Measurements from ENCODE around the gene NUMA1.

The NUMA1 gene

GRCh38 chr11:71994786-71995185, 85.6 kb downstream of the NUMA1 start:
- Histone ChIP-seq H3K9me3 (ENCODE audit: low read length) (no peaks in the 10 kb centered on the region), H3K4me3 (ENCODE audit: low read length) (no peak overlapping the region), H3K36me3 (ENCODE audit: insufficient read depth, low read length) (peaks cover 20% of the 10 kb centered on the region), H3K4me1 (ENCODE audit: insufficient read depth, low read length) (no peaks in the 10 kb centered on the region), H2AFZ (ENCODE audit: low read depth, low read length) (no peak overlapping the region), H3K27me3 (ENCODE audit: insufficient read depth, low read length) (no peaks in the 10 kb centered on the region)

- Histone ChIP-seq H3K27me3 (ENCODE audit: insufficient read depth, low read length) (no peaks in the 10 kb centered on the region), H3K36me3 (ENCODE audit: insufficient read depth, low read length) (peaks cover 28% of the 10 kb centered on the region), H2AFZ (ENCODE audit: low read depth, low read length) (no peak overlapping the region), H3K4me3 (ENCODE audit: low read length) (no peak overlapping the region), H3K4me1 (ENCODE audit: insufficient read depth, low read length) (no peaks in the 10 kb centered on the region), H3K9me3 (ENCODE audit: low read length) (no peaks in the 10 kb centered on the region)
These were observed 88.1 kb downstream of the NUMA1 start for GRCh38 chr11:71992136-71992730.

GRCh38 chr11:71991494-71991893, 88.8 kb downstream of the NUMA1 start:
- Histone ChIP-seq H3K36me3 (ENCODE audit: insufficient read depth, low read length) (peaks cover 28% of the 10 kb centered on the region), H3K27me3 (ENCODE audit: insufficient read depth, low read length) (no peaks in the 10 kb centered on the region), H3K4me3 (ENCODE audit: low read length) (no peak overlapping the region)

GRCh38 chr11:71990701-71991100, 89.6 kb downstream of the NUMA1 start:
- H3K4me1 ChIP-seq (ENCODE audit: insufficient read depth, low read length) = no peaks in the 10 kb centered on the region
- H3K36me3 ChIP-seq (ENCODE audit: insufficient read depth, low read length) = peaks cover 33% of the 10 kb centered on the region
- no peaks in the 10 kb centered on the region for H3K27me3 ChIP-seq (ENCODE audit: insufficient read depth, low read length)
- no peaks in the 10 kb centered on the region for H3K9me3 ChIP-seq (ENCODE audit: low read length)
- no peak overlapping the region for H3K4me3 ChIP-seq (ENCODE audit: low read length)
- H2AFZ ChIP-seq (ENCODE audit: low read depth, low read length) = no peak overlapping the region

More at GRCh38 chr11:71991494-71991893, 88.8 kb downstream of the NUMA1 start:
- H3K9me3 ChIP-seq (ENCODE audit: low read length) = no peaks in the 10 kb centered on the region
- H2AFZ ChIP-seq (ENCODE audit: low read depth, low read length) = no peak overlapping the region
- no peaks in the 10 kb centered on the region for H3K4me1 ChIP-seq (ENCODE audit: insufficient read depth, low read length)

- no peak overlapping the region for H3K4me3 ChIP-seq (ENCODE audit: low read length)
- H2AFZ ChIP-seq (ENCODE audit: low read depth, low read length) = no peak overlapping the region
- no peaks in the 10 kb centered on the region for H3K27me3 ChIP-seq (ENCODE audit: insufficient read depth, low read length)
- H3K36me3 ChIP-seq (ENCODE audit: insufficient read depth, low read length) = peaks cover 43% of the 10 kb centered on the region
- no peaks in the 10 kb centered on the region for H3K4me1 ChIP-seq (ENCODE audit: insufficient read depth, low read length)
- peaks cover 1% of the 10 kb centered on the region for H3K9me3 ChIP-seq (ENCODE audit: low read length)
These were observed 92.3 kb downstream of the NUMA1 start for GRCh38 chr11:71988050-71988449.

- peaks cover 46% of the 10 kb centered on the region for H3K36me3 ChIP-seq (ENCODE audit: insufficient read depth, low read length)
- H2AFZ ChIP-seq (ENCODE audit: low read depth, low read length) = no peak overlapping the region
- no peaks in the 10 kb centered on the region for H3K27me3 ChIP-seq (ENCODE audit: insufficient read depth, low read length)
- peaks cover 1% of the 10 kb centered on the region for H3K9me3 ChIP-seq (ENCODE audit: low read length)
- H3K4me1 ChIP-seq (ENCODE audit: insufficient read depth, low read length) = no peaks in the 10 kb centered on the region
- H3K4me3 ChIP-seq (ENCODE audit: low read length) = no peak overlapping the region
These were observed 92.8 kb downstream of the NUMA1 start for GRCh38 chr11:71987521-71987920.

GRCh38 chr11:71986131-71986530, 94.2 kb downstream of the NUMA1 start:
- no peak overlapping the region for H3K4me3 ChIP-seq (ENCODE audit: low read length)
- H3K27me3 ChIP-seq (ENCODE audit: insufficient read depth, low read length) = no peaks in the 10 kb centered on the region
- H3K4me1 ChIP-seq (ENCODE audit: insufficient read depth, low read length) = no peaks in the 10 kb centered on the region
- peaks cover 45% of the 10 kb centered on the region for H3K36me3 ChIP-seq (ENCODE audit: insufficient read depth, low read length)
- H2AFZ ChIP-seq (ENCODE audit: low read depth, low read length) = no peak overlapping the region
- H3K9me3 ChIP-seq (ENCODE audit: low read length) = peaks cover 1% of the 10 kb centered on the region

- peaks cover 1% of the 10 kb centered on the region for H3K9me3 ChIP-seq (ENCODE audit: low read length)
- H2AFZ ChIP-seq (ENCODE audit: low read depth, low read length) = no peak overlapping the region
- H3K36me3 ChIP-seq (ENCODE audit: insufficient read depth, low read length) = peaks cover 25% of the 10 kb centered on the region
- no peaks in the 10 kb centered on the region for H3K27me3 ChIP-seq (ENCODE audit: insufficient read depth, low read length)
- no peaks in the 10 kb centered on the region for H3K4me1 ChIP-seq (ENCODE audit: insufficient read depth, low read length)
- H3K4me3 ChIP-seq (ENCODE audit: low read length) = no peak overlapping the region
These were observed 100.7 kb downstream of the NUMA1 start for GRCh38 chr11:71979602-71980001.

GRCh38 chr11:71979094-71979493, 101.2 kb downstream of the NUMA1 start:
- Histone ChIP-seq H3K4me3 (ENCODE audit: low read length) (no peak overlapping the region), H2AFZ (ENCODE audit: low read depth, low read length) (no peak overlapping the region), H3K4me1 (ENCODE audit: insufficient read depth, low read length) (no peaks in the 10 kb centered on the region), H3K9me3 (ENCODE audit: low read length) (peaks cover 1% of the 10 kb centered on the region), H3K27me3 (ENCODE audit: insufficient read depth, low read length) (no peaks in the 10 kb centered on the region), H3K36me3 (ENCODE audit: insufficient read depth, low read length) (peaks cover 26% of the 10 kb centered on the region)

GRCh38 chr11:71977743-71978418, 102.5 kb downstream of the NUMA1 start:
- Histone ChIP-seq H3K27me3 (ENCODE audit: insufficient read depth, low read length) (no peaks in the 10 kb centered on the region), H2AFZ (ENCODE audit: low read depth, low read length) (no peak overlapping the region), H3K4me1 (ENCODE audit: insufficient read depth, low read length) (no peaks in the 10 kb centered on the region), H3K4me3 (ENCODE audit: low read length) (no peak overlapping the region), H3K9me3 (ENCODE audit: low read length) (no peaks in the 10 kb centered on the region), H3K36me3 (ENCODE audit: insufficient read depth, low read length) (peaks cover 17% of the 10 kb centered on the region)

- Histone ChIP-seq H2AFZ (ENCODE audit: low read depth, low read length) (no peak overlapping the region), H3K9me3 (ENCODE audit: low read length) (no peaks in the 10 kb centered on the region), H3K27me3 (ENCODE audit: insufficient read depth, low read length) (no peaks in the 10 kb centered on the region), H3K4me3 (ENCODE audit: low read length) (no peak overlapping the region), H3K4me1 (ENCODE audit: insufficient read depth, low read length) (no peaks in the 10 kb centered on the region), H3K36me3 (ENCODE audit: insufficient read depth, low read length) (peaks cover 14% of the 10 kb centered on the region)
These were observed 103.3 kb downstream of the NUMA1 start for GRCh38 chr11:71977090-71977489.

- no peak overlapping the region for H3K4me3 ChIP-seq (ENCODE audit: low read length)
- peaks cover 16% of the 10 kb centered on the region for H3K36me3 ChIP-seq (ENCODE audit: insufficient read depth, low read length)
- no peak overlapping the region for H2AFZ ChIP-seq (ENCODE audit: low read depth, low read length)
- no peaks in the 10 kb centered on the region for H3K9me3 ChIP-seq (ENCODE audit: low read length)
- H3K4me1 ChIP-seq (ENCODE audit: insufficient read depth, low read length) = no peaks in the 10 kb centered on the region
- H3K27me3 ChIP-seq (ENCODE audit: insufficient read depth, low read length) = no peaks in the 10 kb centered on the region
These were observed 103.8 kb downstream of the NUMA1 start for GRCh38 chr11:71976551-71976950.

- Histone ChIP-seq H2AFZ (ENCODE audit: low read depth, low read length) (no peak overlapping the region), H3K4me1 (ENCODE audit: insufficient read depth, low read length) (no peaks in the 10 kb centered on the region), H3K27me3 (ENCODE audit: insufficient read depth, low read length) (no peaks in the 10 kb centered on the region), H3K36me3 (ENCODE audit: insufficient read depth, low read length) (peaks cover 27% of the 10 kb centered on the region), H3K4me3 (ENCODE audit: low read length) (no peak overlapping the region), H3K9me3 (ENCODE audit: low read length) (no peaks in the 10 kb centered on the region)
These were observed 108.7 kb downstream of the NUMA1 start for GRCh38 chr11:71971680-71972079.

GRCh38 chr11:71964641-71965040, 115.7 kb downstream of the NUMA1 start:
- no peak overlapping the region for H2AFZ ChIP-seq (ENCODE audit: low read depth, low read length)
- H3K9me3 ChIP-seq (ENCODE audit: low read length) = peaks cover 9% of the 10 kb centered on the region
- H3K36me3 ChIP-seq (ENCODE audit: insufficient read depth, low read length) = peaks cover 46% of the 10 kb centered on the region
- H3K4me3 ChIP-seq (ENCODE audit: low read length) = no peak overlapping the region
- H3K4me1 ChIP-seq (ENCODE audit: insufficient read depth, low read length) = no peaks in the 10 kb centered on the region
- H3K27me3 ChIP-seq (ENCODE audit: insufficient read depth, low read length) = no peaks in the 10 kb centered on the region

All from neuron (in vitro differentiated cells).